GM18909 (cell line): Measurements from ENCODE around the gene MPDU1.

ENCODE experiments used
- ATAC-seq: cut with Tn5 transposase; IDR thresholded peaks from one replicate; pipeline ENCODE4 v1.9.1; 2021; ENCODE audit warnings: mild to moderate bottlenecking; ENCODE audit not compliant: unreplicated experiment, poor library complexity

The MPDU1 gene

DNA sequence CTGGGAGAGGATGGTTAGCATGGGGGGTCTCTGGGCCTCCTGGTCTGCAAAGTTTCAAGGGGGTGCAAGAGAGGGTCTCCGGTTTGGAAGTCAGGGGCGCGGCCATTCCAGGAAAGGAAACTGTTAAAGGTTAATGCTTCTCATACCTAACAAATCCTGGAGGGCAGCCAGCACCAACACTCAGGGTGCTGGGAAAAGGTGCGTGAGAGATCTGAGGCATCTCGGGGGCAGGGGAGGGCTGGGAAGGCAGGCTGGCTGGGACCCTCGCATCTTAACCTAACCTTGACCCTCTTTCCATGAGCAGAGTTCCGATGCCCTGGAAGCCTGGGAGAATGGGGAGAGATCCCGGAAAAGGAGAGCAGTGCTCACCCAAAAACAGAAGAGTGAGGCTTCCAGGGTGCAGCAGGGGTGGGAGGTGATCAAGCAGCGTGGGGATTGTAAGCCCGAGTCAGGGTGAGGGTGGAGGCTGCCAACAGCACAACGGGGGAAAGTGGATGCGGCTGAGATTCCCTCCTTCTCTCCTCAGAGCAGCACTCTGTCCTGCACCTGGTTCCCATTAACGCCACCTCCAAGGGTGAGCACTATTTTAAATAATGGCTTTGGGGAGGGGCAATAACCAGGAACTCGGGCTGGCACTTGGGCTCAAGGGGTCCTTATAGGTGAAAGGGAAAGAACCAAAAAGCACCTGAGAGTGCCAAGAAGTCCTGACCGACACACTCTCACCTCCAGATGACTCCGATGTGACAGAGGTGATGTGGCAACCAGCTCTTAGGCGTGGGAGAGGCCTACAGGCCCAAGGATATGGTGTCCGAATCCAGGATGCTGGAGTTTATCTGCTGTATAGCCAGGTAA lies 24.1 kb upstream of the MPDU1 start:
- no peak for ATAC-seq

DNA sequence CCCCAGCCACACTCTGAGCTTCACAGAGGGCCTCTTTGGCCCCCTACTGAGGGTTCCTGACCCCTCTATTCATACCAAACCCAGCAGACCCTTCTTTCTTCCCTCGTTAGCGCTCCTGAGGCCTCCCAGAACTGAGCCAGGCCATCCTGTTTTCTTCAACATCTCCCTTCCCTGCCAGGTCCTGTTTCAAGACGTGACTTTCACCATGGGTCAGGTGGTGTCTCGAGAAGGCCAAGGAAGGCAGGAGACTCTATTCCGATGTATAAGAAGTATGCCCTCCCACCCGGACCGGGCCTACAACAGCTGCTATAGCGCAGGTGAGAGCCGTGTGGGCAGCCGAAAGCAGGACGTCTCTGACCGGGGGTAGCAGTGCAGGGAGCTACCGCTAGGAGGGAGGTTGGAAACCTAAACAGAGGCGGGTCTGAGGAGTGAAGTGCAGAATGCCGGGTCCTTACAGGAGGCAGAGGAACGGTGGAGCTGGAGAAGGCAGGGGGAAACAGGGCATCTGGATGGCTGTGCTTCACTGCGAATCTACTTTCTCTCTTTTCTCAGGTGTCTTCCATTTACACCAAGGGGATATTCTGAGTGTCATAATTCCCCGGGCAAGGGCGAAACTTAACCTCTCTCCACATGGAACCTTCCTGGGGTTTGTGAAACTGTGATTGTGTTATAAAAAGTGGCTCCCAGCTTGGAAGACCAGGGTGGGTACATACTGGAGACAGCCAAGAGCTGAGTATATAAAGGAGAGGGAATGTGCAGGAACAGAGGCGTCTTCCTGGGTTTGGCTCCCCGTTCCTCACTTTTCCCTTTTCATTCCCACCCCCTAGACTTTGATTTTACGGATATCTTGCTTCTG lies 23.3 kb upstream of the MPDU1 start:
- ATAC-seq: no peak

DNA sequence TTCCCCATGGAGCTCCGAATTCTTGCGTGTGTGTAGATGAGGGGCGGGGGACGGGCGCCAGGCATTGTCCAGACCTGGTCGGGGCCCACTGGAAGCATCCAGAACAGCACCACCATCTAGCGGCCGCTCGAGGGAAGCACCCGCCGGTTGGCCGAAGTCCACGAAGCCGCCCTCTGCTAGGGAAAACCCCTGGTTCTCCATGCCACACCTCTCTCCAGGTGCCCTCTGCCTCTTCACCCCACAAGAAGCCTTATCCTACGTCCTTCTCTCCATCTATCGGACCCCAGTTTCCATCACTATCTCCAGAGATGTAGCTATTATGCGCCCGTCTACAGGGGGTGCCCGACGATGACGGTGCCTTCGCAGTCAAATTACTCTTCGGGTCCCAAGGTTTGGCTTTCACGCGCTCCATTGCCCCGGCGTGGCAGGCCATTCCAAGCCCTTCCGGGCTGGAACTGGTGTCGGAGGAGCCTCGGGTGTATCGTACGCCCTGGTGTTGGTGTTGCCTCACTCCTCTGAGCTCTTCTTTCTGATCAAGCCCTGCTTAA lies 22.6 kb upstream of the MPDU1 start:
- ATAC-seq: peak; percentile 58

DNA sequence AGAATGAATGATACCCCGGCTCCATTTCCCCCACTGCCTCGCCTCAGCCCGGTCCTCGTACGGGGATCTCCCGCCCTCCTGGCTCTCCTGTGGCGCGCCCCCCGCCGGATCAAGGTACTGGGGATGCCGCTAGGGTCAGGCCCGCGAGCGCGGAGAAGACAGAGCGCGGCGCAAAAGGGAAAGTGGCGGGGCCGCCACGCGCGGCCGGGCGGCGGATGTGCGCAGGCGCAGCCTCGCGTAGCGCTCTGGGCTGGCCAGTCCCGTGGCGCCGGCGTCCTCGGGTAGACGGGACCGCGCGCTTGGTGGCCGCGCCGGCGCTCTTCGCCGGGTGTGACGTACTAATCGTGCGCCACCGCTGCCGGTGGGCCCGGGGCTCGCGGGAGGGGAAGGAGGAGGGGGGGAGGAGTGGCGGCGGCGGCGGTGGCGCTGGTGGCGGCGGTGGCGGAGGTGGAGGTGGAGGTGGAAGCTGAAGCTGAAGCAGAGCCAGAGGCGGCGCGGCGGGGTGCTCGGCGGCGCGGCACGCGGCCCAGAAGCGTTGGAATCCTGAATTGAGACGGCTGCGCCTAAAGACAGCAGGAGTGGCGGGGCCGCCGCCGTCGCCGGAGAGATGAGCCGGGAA lies 22.0 kb upstream of the MPDU1 start, which contains the start of gene SENP3:
Gene SENP3, plus strand, starts transcription at position 331 of the 619 bp plus-strand sequence. CDS start 1,158 bp downstream, outside the sequence.
- peak; percentile 66 for ATAC-seq

DNA sequence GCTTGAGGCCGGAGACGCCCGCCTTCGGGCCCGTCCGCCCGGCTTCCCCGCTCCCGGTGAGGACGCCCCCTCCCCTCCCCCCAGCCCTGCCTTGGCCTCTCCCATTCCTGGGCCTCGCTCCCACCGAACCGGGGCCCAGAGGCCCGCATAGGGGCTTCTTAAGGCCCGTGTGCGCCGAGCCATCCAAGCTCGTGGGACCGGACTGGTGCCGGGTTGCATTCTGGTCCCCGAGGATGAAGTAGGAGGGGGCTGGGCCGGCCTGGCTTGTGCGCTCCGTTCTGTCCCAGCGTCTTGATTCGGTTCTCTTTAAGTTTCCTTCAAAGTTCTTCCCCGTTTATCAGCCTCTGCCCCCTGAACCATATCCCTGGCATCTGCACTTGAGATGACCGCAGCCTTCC lies 21.4 kb upstream of the MPDU1 start:
- peak; percentile 5 for ATAC-seq

DNA sequence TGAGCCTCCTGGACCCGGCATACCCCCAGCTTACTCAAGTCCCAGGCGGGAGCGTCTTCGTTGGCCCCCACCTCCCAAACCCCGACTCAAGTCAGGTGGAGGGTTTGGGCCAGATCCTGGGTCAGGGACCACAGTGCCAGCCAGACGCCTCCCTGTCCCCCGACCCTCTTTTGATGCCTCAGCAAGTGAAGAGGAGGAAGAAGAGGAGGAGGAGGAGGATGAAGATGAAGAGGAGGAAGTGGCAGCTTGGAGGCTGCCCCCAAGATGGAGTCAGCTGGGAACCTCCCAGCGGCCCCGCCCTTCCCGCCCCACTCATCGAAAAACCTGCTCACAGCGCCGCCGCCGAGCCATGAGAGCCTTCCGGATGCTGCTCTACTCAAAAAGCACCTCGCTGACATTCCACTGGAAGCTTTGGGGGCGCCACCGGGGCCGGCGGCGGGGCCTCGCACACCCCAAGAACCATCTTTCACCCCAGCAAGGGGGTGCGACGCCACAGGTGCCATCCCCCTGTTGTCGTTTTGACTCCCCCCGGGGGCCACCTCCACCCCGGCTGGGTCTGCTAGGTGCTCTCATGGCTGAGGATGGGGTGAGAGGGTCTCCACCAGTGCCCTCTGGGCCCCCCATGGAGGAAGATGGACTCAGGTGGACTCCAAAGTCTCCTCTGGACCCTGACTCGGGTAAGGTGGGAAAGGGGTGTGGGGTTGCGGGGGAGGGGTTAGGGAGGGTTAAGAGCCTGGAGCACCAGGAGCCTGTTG lies 20.4 kb upstream of the MPDU1 start:
- no peak for ATAC-seq

DNA sequence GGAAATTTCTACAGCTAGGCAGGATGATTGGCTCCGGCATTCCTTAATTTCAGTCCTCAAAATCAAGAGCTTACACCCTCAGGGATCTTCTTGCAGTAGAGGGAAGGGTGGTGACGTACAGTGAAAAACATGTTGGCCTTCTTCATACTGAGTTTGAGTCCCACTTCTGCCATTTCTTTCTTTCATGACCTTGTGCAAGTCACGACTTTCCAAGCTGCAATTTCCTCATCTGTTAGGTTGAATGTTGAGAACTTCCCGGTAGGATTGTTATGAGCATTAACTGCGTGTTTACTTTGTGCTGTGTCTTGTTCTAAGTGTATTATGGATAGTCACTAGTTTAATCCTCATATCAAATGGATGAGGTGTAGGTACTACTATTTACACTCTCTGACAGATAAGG lies 14.1 kb upstream of the MPDU1 start:
- no peak for ATAC-seq

DNA sequence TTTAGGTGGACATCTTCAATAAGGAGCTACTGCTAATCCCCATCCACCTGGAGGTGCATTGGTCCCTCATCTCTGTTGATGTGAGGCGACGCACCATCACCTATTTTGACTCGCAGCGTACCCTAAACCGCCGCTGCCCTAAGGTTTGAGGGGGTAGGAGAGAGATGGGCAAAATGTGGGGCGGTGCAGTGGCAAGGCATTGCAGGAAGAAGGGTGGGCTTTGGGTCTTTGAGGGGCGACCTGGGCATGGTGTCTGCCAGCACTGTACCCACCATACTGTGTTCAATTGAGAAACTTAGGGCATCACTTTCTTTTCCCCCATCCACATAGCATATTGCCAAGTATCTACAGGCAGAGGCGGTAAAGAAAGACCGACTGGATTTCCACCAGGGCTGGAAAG lies 13.3 kb upstream of the MPDU1 start:
- ATAC-seq: no peak

DNA sequence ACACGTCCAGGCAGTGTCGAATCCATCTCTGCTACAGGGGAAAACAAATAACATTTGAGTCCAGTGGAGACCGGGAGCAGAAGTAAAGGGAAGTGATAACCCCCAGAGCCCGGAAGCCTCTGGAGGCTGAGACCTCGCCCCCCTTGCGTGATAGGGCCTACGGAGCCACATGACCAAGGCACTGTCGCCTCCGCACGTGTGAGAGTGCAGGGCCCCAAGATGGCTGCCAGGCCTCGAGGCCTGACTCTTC lies 11.4 kb upstream of the MPDU1 start:
- ATAC-seq: no peak

DNA sequence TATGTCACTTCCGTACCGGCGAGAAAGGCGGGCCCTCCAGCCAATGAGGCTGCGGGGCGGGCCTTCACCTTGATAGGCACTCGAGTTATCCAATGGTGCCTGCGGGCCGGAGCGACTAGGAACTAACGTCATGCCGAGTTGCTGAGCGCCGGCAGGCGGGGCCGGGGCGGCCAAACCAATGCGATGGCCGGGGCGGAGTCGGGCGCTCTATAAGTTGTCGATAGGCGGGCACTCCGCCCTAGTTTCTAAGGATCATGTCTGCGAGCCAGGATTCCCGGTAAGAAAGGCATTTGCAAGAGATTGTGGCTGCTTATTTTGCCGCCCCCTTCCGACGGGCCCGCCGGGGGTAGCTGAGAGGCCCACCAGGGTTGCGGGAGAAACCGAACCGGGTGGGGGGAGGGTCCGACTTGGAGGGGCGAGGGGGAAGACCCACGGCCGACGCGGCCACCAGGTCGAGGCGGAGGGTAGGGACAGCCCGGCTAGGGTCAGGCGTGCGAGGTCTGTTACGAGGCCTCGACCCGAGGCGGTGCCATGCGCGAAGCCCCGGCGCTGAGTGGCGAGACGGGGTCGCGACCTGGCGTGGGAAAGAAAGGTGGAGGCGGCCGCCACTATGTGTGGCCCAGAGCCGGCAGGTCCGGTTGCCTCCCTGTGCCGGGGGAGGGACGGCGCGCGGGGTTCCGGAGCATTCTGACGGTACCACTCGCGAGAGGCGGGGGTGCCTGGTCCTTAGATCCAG lies 10.9 kb upstream of the MPDU1 start:
- ATAC-seq: peak; percentile 92

DNA sequence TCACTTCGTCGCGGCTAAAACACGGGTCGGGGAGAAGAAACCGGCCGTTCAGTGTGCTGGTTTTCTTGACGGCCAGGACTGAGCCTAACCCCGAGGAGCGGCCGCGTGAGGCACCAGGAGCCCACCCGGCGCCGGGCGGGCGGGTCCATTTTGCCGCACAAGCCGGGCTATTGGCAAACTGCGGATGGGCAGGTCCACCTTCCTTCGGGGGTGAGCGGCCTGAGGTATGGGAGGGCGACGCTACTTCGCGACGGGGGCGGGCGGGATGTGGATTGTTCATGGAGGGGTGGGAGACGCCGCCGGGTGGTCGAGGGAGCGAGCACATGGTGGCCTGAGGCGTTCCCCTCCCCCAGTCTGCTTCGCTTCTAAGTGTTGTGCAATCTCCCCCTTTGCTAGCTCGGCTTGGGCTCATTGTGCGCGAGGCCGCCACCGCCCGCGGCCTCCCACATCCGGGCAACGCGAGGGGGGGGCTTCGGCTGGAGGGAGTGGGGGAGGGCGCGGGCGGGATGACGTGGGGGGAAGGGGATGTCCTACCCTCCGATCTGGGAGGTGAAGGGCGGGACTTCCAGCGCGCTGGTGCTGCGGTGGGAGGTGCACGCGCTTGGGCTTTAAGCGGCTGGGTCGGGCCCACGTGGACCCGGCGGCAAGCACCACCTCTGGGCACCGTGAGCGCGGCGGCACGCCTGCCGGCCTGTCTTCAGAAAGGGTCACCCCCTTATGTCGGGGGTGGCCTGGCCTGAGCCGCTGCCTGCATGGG lies 10.2 kb upstream of the MPDU1 start:
- peak; percentile 20 for ATAC-seq

DNA sequence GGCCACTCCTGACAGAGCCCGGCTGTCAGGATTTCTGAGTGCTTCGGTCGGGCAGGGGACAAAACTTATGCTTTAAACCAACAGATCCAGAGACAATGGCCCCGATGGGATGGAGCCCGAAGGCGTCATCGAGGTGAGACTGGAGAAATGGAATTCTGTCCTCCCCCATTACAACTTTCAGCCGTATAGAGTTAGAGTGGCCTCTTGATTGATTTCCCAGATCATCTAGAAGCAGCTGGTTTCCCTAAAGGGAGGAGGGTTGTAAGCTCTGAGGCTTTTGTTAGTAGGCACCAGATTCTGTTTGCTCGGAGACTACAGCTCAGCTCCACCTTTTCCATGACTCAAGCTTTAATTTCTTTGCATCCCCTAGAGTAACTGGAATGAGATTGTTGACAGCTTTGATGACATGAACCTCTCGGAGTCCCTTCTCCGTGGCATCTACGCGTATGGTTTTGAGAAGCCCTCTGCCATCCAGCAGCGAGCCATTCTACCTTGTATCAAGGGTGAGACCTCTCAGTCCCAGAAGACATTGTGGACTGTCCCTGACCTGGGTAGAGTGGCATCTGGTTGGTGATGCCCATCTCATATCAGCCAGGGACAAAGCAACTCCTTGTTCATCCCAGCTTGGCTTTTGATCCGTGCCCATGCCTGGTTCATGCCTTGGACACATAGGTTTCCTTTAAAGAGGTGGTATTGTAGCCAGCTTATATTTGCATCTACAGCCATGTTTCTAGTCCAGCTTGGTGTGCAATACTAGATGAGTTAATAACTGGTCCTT lies 9.3 kb upstream of the MPDU1 start:
- no peak for ATAC-seq

DNA sequence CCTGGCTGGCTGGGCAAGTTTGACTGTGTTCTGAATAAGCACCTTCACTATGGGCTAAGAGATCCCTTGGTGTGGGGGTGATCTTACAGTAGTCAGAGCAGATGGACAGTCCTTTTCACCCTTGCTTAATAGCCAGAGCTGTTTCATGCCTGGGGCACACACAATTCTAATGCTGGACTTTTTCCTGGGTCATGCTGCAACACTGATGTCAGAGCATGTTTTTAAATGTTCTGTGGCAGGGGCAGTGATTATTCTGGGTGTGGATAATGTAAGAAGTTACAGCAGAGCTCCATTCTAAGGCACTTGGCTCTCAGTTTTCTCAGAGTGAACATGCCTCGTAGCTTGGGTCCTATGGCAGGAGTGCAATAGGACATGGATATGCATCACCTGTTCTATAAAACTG lies 8.2 kb upstream of the MPDU1 start:
- no peak for ATAC-seq

DNA sequence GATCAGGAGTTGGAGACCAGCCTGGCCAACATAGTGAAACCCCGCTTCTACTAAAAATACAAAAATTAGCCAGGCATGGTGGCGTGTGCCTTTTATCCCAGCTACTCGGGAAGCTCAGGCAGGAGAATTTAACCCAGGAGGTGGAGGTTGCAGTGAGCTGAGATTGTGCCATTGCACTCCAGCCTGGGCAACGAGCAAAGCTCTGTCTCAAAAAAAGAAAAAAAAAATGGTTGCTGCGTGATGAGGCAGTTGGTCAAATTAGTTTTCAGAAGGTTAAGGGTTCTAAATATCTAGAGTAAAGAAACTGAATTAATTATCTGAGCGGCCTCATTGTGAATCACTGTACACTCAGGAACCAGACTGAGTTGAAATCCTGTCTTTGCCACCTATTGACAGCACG lies 7.7 kb upstream of the MPDU1 start:
- no peak for ATAC-seq

DNA sequence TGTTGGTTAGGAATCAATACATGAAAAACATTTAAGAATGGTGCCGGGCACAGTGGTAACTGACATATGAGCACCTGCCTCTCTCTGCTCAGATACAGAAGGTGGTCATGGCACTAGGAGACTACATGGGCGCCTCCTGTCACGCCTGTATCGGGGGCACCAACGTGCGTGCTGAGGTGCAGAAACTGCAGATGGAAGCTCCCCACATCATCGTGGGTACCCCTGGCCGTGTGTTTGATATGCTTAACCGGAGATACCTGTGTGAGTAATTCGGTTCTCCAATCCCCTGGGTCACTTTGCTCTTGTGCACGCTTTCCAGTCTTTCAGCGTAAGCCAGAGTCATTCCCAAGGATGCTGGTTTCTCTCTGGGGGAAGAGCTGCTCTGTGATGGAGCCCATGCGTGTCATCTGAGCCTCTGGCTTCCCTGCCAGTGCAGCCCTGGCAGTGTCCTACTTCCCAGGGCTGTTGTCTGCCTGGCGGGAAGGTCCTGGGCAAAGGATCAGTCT lies 7.2 kb upstream of the MPDU1 start:
- ATAC-seq: no peak

DNA sequence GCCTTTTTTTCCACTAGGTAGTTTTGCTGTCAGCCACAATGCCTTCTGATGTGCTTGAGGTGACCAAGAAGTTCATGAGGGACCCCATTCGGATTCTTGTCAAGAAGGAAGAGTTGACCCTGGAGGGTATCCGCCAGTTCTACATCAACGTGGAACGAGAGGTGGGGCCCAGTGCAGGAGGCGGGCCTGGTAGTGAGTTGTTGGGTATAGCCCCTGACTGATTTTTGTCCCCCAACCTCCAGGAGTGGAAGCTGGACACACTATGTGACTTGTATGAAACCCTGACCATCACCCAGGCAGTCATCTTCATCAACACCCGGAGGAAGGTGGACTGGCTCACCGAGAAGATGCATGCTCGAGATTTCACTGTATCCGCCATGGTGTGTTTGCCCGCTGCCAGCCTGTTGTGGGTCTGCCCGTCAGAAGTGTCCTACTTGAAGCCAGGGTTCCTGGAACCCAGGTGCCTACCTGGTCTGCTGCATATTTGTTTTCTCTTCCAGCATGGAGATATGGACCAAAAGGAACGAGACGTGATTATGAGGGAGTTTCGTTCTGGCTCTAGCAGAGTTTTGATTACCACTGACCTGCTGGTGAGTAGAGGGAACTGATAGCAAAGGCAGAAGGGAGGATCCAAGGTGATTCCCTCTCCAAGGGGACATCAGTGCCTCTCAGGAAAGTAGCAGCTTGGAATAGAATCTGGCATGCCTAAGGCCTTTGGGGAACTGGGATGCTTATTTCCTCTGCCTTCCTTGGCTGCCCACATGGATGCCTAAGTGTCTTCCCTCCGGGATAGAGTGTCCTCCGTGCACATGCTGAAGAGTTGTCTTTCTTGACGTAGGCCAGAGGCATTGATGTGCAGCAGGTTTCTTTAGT lies 6.1 kb upstream of the MPDU1 start:
- ATAC-seq: no peak
